ENCODE results near the gene CD6.

GRCh38 chr11:60977836-60978235 lies 6.4 kb downstream of the CD6 start:
- no peak for TF ChIP-seq POLR2A (IDR thresholded peaks at IDR 0.05; ENCODE audit: low read depth, low read length)
- TF ChIP-seq TAF1 (IDR thresholded peaks at IDR 0.05; ENCODE audit: borderline replicate concordance, low read depth, low read length), result no peak
- no peak for TF ChIP-seq POLR2AphosphoS5 (IDR thresholded peaks at IDR 0.05; ENCODE audit: low read depth, low read length)
